Measurements from ENCODE around the gene DGUOK. TPM values are rescaled to one million over a fixed set of nuclear protein-coding genes. Genes with fewer than 3 reads are reported as not detected.

Gene DGUOK
- total RNA-seq, 1 donor, result 81.2 TPM

DNA sequence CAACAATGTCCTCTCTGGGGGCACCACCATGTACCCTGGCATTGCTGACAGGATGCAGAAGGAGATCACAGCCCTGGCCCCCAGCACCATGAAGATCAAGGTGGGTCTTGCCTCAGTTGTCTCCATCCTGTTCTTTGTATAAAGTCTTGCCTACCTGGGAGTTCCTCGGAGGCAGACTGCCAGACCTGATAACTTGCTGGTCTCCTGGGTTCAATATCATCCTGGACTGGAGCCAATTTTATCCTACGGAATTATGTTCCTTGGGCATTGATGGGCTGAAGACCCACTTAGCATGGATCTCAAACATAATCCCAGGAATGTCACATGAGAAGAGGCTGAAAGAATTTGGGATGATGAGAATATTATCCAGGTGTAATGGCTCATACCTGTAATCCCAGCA lies 10.0 kb upstream of the DGUOK start:
- DNase-seq (ENCODE audit: low read depth), result no peak
- no peak overlapping the region for H3K4me3 ChIP-seq (ENCODE audit: low read depth, low read length)
- TF ChIP-seq CTCF (IDR thresholded peaks at IDR 0.05; ENCODE audit: insufficient read depth, low read depth, low read length), result no peak

DNA sequence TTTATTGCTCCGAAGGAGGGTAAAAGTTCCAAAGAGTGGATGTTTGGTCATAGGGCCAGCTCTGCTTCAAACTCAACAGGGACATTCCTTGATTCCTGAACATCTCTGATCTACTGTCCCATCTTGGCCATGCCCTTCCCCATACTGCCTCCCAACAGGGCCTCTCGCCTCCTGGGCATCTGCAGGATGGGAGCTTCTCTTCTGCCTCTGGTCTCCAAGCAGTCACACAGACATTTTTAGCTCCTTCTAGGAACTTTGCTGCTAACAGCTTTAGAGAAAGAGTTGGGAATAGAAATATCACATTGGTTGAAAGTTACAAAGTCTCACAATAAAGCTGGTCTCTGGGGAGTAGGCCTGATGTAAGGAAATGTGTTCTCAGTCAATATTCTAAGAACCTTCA lies 9.4 kb upstream of the DGUOK start:
- no peak for DNase-seq (ENCODE audit: low read depth)
- no peak overlapping the region for H3K4me3 ChIP-seq (ENCODE audit: low read depth, low read length)
- no peak for TF ChIP-seq CTCF (IDR thresholded peaks at IDR 0.05; ENCODE audit: insufficient read depth, low read depth, low read length)

GRCh38 chr2:73917696-73918207 lies 8.9 kb upstream of the DGUOK start:
- no peak overlapping the region for H3K4me3 ChIP-seq (ENCODE audit: low read depth, low read length)
- TF ChIP-seq CTCF (IDR thresholded peaks at IDR 0.05; ENCODE audit: insufficient read depth, low read depth, low read length), result no peak
- DNase-seq (ENCODE audit: low read depth), result no peak

DNA sequence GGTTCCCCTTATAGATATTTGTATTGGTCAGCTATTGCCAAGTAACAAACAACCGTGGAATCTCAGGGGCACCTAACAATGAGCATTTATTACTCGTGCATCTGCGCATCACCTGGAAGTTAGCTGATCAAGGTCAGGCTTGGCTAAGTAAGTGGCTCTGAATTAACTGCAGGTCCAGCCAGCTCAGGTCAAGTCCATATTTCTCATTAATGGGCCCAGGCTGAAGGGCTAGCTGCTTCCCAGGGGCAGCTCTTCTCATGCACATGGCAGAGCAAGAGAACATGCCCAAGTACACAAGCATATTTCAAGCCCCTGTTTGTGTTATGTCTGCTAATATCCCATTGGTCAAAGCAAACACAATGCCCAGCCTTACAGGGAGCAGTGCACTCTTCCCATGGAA lies 7.8 kb upstream of the DGUOK start:
- no peak for TF ChIP-seq CTCF (IDR thresholded peaks at IDR 0.05; ENCODE audit: insufficient read depth, low read depth, low read length)
- no peak overlapping the region for H3K4me3 ChIP-seq (ENCODE audit: low read depth, low read length)
- no peak for DNase-seq (ENCODE audit: low read depth)

GRCh38 chr2:73919596-73920228 lies 7.0 kb upstream of the DGUOK start:
- TF ChIP-seq CTCF (IDR thresholded peaks at IDR 0.05; ENCODE audit: insufficient read depth, low read depth, low read length), result no peak
- H3K4me3 ChIP-seq (ENCODE audit: low read depth, low read length), result no peak overlapping the region
- DNase-seq (ENCODE audit: low read depth), result no peak

- DNase-seq (ENCODE audit: low read depth), result peak; percentile 44
- H3K4me3 ChIP-seq (ENCODE audit: low read depth, low read length), result no peak overlapping the region
- peak; percentile 48 for TF ChIP-seq CTCF (IDR thresholded peaks at IDR 0.05; ENCODE audit: insufficient read depth, low read depth, low read length)
Measured at GRCh38 chr2:73920577-73921545, 5.8 kb upstream of the DGUOK start.

Measured in fibroblast of villous mesenchyme (primary cell).